ENCODE results near the gene SHANK2.

The SHANK2 gene

GRCh38 chr11:71268706-71269321 is 16.4 kb upstream of the SHANK2 start:
- DNase-seq: no peak

DNA sequence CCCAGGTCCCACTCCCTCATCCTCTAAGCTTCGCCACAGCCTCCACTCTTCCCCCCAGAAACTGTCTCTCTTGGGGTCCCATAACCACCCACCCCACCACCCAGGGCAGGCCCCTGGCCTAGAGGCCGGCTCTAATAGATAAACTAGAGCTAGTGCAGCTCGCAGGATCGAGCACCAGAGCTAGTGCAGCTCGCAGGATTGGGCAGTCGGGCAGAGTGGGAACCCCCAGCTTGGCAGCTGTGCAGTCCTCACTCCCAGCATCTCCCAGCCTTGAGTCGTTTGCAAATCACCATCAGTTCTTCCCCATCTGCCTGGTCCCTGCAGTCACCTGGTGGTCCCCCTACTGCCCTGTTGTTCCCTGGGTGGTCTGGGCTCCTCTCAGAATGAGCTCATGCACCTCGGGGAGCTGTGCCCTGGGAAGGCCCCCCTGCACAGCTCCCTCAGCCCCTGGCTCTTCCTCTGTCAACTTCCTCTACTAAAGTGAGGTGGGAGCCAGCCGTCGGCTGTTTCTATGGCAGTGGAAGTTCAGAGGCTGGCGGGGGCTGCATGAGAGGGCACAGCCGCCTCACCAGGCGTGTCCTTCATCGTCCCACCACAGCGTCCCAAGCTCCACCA is 15.5 kb upstream of the SHANK2 start:
- no peak for DNase-seq

- no peak for DNase-seq
Observed at GRCh38 chr11:71266114-71266833, 13.9 kb upstream of the SHANK2 start.

- no peak for DNase-seq
Observed at GRCh38 chr11:71265559-71266092, 13.2 kb upstream of the SHANK2 start.

GRCh38 chr11:71263386-71263785 is 11.0 kb upstream of the SHANK2 start:
- DNase-seq: no peak

GRCh38 chr11:71255800-71256479 is 3.6 kb upstream of the SHANK2 start:
- DNase-seq: no peak

GRCh38 chr11:71255323-71255722 is 2.9 kb upstream of the SHANK2 start:
- DNase-seq: no peak

GRCh38 chr11:71253794-71254193 is 1.4 kb upstream of the SHANK2 start:
- DNase-seq: no peak

DNA sequence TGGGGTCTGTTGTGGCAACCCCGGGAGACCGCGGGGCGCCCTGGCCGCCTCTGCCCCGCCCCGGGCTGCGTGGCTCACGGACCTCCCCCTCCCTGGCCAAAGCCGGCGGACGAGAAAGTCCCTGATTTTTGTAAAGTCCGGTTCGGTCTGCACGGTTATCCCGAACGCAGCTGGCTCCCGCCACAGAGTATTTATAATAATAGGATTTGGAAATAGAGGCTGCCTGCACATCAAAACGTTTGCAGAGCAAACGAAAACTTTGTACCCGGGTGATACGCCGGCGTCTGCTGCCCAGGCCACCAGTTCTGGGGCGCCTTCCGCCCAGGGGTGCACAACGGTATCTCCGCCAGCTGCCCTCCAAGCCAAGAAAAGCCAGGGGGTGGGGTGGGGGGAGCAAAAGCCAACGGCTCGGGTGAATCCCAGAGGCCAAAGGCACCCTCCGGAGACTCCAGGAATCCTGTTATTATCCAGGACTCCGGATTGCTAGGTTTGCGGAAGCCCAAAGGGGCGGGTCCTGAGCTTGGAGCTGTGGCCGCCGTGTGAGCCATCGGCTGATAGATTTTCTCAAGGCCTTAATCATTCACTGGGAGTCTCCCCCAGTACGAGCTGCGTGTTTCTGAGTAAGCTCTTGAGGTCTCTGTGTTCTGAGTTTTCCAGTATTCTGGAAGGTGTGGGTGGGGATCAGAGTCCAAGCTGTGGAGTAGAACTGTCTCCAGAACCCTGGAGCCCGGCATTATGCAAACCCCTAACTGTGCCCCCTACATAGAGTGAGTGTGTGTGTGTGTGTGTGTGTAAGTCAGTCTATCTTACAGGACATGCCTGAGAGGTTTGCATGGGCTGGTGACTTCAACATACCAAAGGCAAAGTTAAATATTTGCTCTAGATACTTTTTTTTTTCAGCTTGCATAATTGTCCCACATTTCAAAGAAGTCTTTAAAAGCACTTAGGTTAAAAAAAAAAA is 673 bp upstream of the SHANK2 start:
- no peak for DNase-seq

- DNase-seq: no peak
Observed at GRCh38 chr11:71251761-71252268, 562 bp downstream of the SHANK2 start.

- no peak for DNase-seq
Observed at GRCh38 chr11:71251151-71251721, 1.1 kb downstream of the SHANK2 start.

DNA sequence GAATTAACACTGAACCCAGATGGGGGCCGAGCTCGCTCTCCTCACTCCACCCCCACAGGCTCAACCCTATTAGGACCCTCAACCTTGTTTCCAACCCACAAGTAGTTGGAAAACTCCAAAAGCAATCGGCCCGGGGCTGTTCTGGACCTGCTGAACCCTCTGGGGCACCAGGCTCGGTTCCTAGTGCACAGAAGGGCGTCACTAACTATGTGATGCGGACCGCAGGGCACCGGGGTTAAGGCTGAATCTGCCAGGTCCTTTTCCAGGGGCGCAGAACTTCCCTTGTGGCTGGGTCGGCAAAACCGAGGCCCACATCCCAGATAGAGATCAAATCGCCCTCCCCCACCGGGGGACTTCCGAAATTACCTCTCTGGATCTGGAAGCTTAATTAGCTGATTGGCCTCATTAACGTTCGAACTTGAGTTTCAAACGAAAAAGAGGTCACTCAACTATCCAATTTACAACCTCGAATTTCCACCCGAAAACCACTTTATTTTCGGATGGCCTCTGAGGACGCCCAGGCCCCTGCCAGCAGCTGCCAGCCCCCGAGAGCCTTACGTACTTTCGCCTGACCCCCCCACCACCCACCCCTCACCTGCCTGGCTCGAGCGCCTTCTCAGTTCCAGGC is 1.7 kb downstream of the SHANK2 start:
- no peak for DNase-seq

- DNase-seq: no peak
Observed at GRCh38 chr11:71249301-71249700, 3.1 kb downstream of the SHANK2 start.

DNA sequence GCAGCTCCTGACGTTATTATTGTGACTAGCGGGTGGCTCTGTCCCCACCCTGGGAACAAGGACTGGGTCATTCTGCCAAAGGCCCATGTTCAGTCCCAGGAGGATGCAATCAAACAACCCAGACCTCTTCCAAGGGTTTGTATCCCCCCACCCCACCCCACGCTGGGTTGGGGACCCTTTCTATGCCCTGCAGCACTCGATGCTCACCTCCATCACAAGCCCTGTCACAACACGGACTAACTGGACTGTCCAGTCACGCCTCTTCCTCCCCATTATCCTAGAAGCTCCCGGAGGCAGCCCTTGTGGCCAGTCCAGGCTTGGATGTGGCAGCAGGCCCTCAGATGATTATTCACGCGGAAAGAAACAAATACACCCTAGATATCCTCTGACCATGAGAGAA is 3.7 kb downstream of the SHANK2 start:
- no peak for DNase-seq

DNA sequence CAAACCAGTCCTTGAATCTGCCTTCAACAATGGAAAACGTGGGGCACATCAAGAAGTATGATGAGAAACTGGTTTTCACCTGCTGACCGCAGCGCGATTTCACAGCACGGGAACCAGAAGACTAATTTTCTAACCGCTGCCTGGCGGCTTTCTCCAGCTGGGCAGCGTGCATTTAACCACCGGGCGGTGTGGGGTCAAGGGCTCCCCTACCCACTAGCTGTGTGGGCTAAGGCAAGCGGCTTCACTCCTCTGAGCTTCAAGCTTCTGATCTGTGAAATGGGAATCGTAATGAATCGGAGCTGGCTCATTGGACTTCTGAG is 4.2 kb downstream of the SHANK2 start:
- no peak for DNase-seq

DNA sequence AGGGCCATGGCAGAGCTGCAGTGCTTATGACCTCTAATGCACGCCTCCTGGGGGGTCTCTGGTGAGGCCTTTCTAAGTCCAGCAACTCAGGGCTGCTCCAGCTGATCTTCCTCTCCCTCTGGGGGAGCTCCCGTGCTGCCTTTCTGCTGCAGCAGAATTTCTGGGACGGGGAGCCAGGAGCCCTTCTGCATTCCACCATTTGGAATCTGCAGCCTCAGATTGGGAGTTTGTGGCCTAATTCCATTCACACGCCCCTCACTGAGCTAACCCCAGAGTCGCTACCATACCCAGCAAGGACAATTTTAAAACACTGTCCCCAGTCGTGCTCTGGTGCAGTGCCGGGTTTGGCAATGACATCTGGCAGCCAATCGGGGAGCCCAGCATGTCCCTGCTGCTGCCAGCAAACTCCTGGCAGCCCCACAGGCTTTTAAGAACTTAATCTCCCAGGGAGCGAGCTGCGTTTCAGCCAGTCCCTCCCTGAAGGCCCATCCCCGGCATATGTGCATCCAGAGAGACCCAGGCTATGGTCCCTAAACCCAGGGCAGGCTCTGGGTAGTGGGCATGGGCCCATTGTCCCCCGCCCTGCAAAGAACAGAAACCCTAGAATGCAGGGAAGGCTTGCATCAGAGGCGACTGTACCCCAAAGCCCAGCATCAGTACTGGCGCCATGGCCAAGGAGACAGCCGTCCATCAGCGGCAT is 4.7 kb downstream of the SHANK2 start:
- DNase-seq: no peak

- peak; percentile 12 for DNase-seq
Observed at GRCh38 chr11:71246559-71246958, 5.8 kb downstream of the SHANK2 start.

- DNase-seq: no peak
Observed at GRCh38 chr11:71245601-71246391, 6.6 kb downstream of the SHANK2 start.

- DNase-seq: no peak
Observed at GRCh38 chr11:71244116-71244810, 8.1 kb downstream of the SHANK2 start.
